MM.1S (cell line): ENCODE results near the gene DCTN2.

Experiments used
- DNase-seq: peaks from one replicate; pipeline ENCODE4 v3.0.0-alpha.2; 2015
- H2AFZ ChIP-seq: fragments of 300-600 bp; sonication (generic); 2 replicates; pipeline ENCODE4 v1.6.0; 2016; ENCODE audit warnings: antibody characterized with exemption, low read length
- H3F3A ChIP-seq: fragments of 300-600 bp; sonication (generic); 2 replicates; pipeline ENCODE4 v1.6.1; 2016; ENCODE audit warnings: mild to moderate bottlenecking, antibody characterized with exemption, low read length, moderate library complexity, mixed read lengths; ENCODE audit not compliant: insufficient read depth
- H3K27ac ChIP-seq: fragments of 300-600 bp; sonication (generic); 2 replicates; pipeline ENCODE4 v1.5.1; 2016; ENCODE audit warnings: mild to moderate bottlenecking, low read length
- H3K27me3 ChIP-seq: fragments of 300-600 bp; sonication (generic); replicated peaks from 2 replicates; pipeline ENCODE4 v1.6.0; 2016; ENCODE audit warnings: low read length; ENCODE audit not compliant: insufficient read depth
- H3K36me3 ChIP-seq: fragments of 300-600 bp; sonication (generic); replicated peaks from 2 replicates; pipeline ENCODE4 v1.6.1; 2016; ENCODE audit warnings: mild to moderate bottlenecking, low read length, mixed read lengths; ENCODE audit not compliant: insufficient read depth
- H3K4me1 ChIP-seq: fragments of 300-600 bp; sonication (generic); 2 replicates; pipeline ENCODE4 v1.6.1; 2016; ENCODE audit warnings: low read length, mixed read lengths
- H3K4me2 ChIP-seq: fragments of 300-600 bp; sonication (generic); 2 replicates; pipeline ENCODE4 v1.6.0; 2016; ENCODE audit warnings: low read depth, low read length
- H3K4me3 ChIP-seq: fragments of 300-600 bp; sonication (generic); 2 replicates; pipeline ENCODE4 v1.5.1; 2016; ENCODE audit warnings: low read length, mixed read lengths
- H3K79me2 ChIP-seq: fragments of 300-600 bp; sonication (generic); 2 replicates; pipeline ENCODE4 v1.6.1; 2016; ENCODE audit warnings: mixed run types, low read length, mixed read lengths
- H3K9ac ChIP-seq: fragments of 300-600 bp; sonication (generic); 2 replicates; pipeline ENCODE4 v1.6.1; 2016; ENCODE audit warnings: low read length, mixed read lengths
- H3K9me2 ChIP-seq: fragments of 300-600 bp; sonication (generic); replicated peaks from 2 replicates; pipeline ENCODE4 v1.6.1; 2016; ENCODE audit warnings: mild to moderate bottlenecking, low read length, mixed read lengths; ENCODE audit not compliant: insufficient read depth
- H3K9me3 ChIP-seq: fragments of 300-600 bp; sonication (generic); replicated peaks from 2 replicates; pipeline ENCODE4 v1.6.1; 2016; ENCODE audit warnings: mild to moderate bottlenecking, low read length, mixed read lengths; ENCODE audit not compliant: insufficient read depth
- H4K20me1 ChIP-seq: fragments of 300-600 bp; sonication (generic); 2 replicates; pipeline ENCODE4 v1.6.1; 2016; ENCODE audit warnings: mild to moderate bottlenecking, low read length, moderate library complexity, mixed read lengths; ENCODE audit not compliant: insufficient read depth
- CTCF ChIP-seq: fragments of 300-600 bp; sonication (generic); IDR thresholded peaks from 2 replicates; pipeline ENCODE4 v1.5.1; 2016; ENCODE audit warnings: antibody characterized with exemption, low read length, mixed read lengths
- EZH2 ChIP-seq: fragments of 300-600 bp; sonication (generic); optimal IDR thresholded peaks from 2 replicates; pipeline ENCODE3; 2017; ENCODE audit warnings: low read depth, mild to moderate bottlenecking, antibody characterized with exemption, low read length, mixed read lengths
- EZH2phosphoT487 ChIP-seq: fragments of 300-600 bp; sonication (generic); IDR thresholded peaks from 2 replicates; pipeline ENCODE4 v1.6.1; 2018; ENCODE audit warnings: antibody characterized with exemption, low read length

The DCTN2 gene

DNA sequence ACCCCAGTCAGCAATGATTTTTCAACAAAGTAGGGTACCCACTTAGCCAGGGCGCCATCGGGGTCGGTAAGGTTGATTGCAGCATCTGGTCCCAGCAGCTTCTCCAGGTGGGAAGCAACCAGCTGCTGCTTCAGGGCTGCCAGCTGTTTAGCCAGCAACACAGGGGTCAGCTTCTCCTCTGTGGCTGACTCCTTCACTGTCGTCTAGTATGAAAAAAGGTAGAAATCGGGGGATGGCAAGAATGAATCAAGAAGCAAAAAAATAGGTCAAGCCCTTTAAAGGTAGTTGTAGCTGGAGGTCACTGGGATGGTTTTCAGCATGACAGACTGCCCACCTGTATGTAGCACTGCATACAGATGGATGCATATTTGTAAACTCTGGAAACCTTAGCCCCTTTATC lies 12.7 kb downstream of the DCTN2 start:
- Histone ChIP-seq H3K9me2 (no peaks in the 10 kb centered on the region), H3K4me2 (no peak overlapping the region), H3K79me2 (no peaks in the 10 kb centered on the region), H4K20me1 (no peaks in the 10 kb centered on the region), H3K4me3 (no peak overlapping the region), H3K9ac (no peak overlapping the region), H2AFZ (no peak overlapping the region), H3K9me3 (no peaks in the 10 kb centered on the region), H3K27ac (no peak overlapping the region), H3K27me3 (no peaks in the 10 kb centered on the region), H3K4me1 (no peaks in the 10 kb centered on the region), H3F3A (no peaks in the 10 kb centered on the region; the same call in 1 of the 2 replicates), H3K36me3 (0 out of 2 replicates have a peak, but pooled peaks cover 3% of the 10 kb centered on the region)
- DNase-seq = no peak
- TF ChIP-seq CTCF = no peak
- no peak for TF ChIP-seq EZH2phosphoT487
- TF ChIP-seq EZH2 = no peak

GRCh38 chr12:57533108-57533507 lies 13.9 kb downstream of the DCTN2 start:
- Histone ChIP-seq H3K79me2 (no peaks in the 10 kb centered on the region; the same call in 1 of the 2 replicates), H3K9me2 (no peaks in the 10 kb centered on the region), H3K9ac (no peak overlapping the region), H3K36me3 (peaks cover 3% of the 10 kb centered on the region; the same call in 1 of the 2 replicates), H3F3A (no peaks in the 10 kb centered on the region; the same call in 1 of the 2 replicates), H4K20me1 (no peaks in the 10 kb centered on the region), H3K4me2 (no peak overlapping the region), H3K4me3 (no peak overlapping the region), H3K27ac (no peak overlapping the region), H3K9me3 (no peaks in the 10 kb centered on the region), H2AFZ (no peak overlapping the region), H3K27me3 (no peaks in the 10 kb centered on the region), H3K4me1 (no peaks in the 10 kb centered on the region)
- TF ChIP-seq CTCF = no peak
- no peak for TF ChIP-seq EZH2
- no peak for TF ChIP-seq EZH2phosphoT487
- DNase-seq = no peak

DNA sequence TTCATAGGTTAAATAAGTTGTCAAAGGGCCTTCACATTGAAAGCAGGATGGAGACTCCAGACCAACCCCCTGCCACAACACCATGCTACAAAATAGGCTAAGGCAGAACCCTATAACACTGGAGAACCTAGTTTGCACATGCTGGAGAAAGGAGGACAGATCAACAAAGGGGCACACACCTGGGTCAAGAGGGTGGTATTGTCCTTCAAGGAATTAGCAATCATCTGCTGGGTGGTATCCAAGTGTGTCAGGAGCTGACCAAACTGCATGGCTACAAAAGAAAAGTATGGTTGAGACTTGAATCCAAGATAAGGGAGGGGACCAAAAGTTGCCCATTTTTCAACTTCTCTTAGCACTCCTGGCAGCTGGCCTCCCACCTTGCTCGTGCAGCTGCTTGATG lies 15.2 kb downstream of the DCTN2 start:
- H3K9me3 ChIP-seq = no peaks in the 10 kb centered on the region
- no peak overlapping the region for H3K9ac ChIP-seq
- H3K79me2 ChIP-seq = no peaks in the 10 kb centered on the region; the same call in 1 of the 2 replicates
- H3K4me1 ChIP-seq = no peaks in the 10 kb centered on the region
- H3K27me3 ChIP-seq = no peaks in the 10 kb centered on the region
- no peak for DNase-seq
- H3K27ac ChIP-seq = no peak overlapping the region
- H3K36me3 ChIP-seq = peaks cover 7% of the 10 kb centered on the region; the same call in 1 of the 2 replicates
- no peak for TF ChIP-seq EZH2phosphoT487
- no peak for TF ChIP-seq CTCF
- TF ChIP-seq EZH2 = no peak
- H2AFZ ChIP-seq = no peak overlapping the region
- H3F3A ChIP-seq = no peaks in the 10 kb centered on the region; the same call in 1 of the 2 replicates
- H3K9me2 ChIP-seq = no peaks in the 10 kb centered on the region
- H3K4me3 ChIP-seq = no peak overlapping the region
- no peak overlapping the region for H3K4me2 ChIP-seq
- no peaks in the 10 kb centered on the region for H4K20me1 ChIP-seq
